HG02798 (cell line): Measurements from ENCODE around the gene HAVCR1.
A peak's percentile ranks its signal among the peaks of the same experiment; 100 is the strongest.
"Not testable (repeated sequence)": the region's sequence is repeated elsewhere in the genome, so short reads cannot be mapped to it uniquely, and the experiment has no call there.

ENCODE experiments used
- ATAC-seq: cut with Tn5 transposase; IDR thresholded peaks from one replicate; pipeline ENCODE4 v1.9.1; 2021; ENCODE audit warnings: mild to moderate bottlenecking; ENCODE audit not compliant: unreplicated experiment, poor library complexity

Gene HAVCR1

DNA sequence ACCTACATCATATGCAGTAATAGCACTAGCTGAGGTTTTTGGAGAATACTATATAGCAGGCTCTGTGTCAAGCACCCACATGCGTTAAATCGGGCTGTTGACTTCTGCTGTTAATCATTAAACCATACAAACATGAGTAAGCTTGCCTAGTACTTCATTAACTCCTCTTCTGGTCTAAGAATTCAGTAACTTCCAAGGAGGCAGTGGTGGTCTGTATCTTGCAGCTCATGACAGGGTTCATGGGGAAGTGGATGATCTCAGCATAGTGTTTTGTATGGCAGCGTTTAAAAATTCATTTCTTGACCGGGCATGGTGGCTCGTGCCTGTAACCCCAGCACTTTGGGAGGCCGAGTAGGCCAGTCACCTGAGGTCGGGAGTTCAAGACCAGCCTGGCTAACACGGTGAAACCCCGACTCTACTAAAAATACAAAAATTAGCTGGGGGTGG is at the start of gene HAVCR1:
Gene HAVCR1, minus strand, starts transcription at position 24 of the 447 bp plus-strand sequence. CDS start 1,173 bp downstream, outside the sequence.
- ATAC-seq: no peak

GRCh38 chr5:157107508-157107907 is 48.6 kb upstream of the HAVCR1 start:
- ATAC-seq: no peak

DNA sequence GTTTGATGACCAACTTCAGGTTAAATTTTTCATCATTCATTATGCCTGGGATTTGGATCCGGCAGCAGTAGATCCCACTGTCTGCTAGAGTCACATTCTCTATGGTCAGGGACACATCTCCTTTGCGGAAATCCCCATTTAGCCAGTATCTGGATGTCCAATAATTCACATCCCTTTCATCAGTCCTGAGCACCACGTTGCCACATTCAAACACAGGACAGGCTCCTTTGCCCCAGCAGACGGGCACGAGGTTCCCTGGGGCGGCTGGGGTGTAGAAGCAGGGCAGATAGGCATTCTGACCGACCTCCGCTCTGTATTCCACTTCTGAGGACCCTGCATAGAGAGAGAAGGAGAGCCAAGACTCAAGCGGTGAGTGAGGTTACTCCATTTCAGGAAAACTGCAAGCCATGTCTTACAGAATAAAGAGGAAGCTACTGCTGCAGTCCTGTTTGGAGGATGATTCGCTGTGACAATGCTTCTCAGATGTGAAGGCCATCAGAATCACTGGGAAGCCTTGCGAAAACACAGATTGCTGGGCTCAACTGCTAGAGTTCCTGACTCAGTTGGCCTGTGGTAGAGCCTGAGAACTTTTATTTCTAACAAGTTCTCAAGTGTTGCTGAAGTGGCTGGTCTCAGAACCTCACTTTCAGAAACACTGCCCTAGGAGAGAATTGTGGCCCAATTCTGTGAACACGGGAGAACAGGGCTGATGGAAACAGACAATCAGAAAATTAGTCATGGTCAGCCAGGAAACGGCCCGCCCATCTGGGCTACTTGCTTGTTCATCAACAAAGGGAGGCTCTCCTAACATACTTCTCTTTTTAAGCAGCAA is 47.9 kb upstream of the HAVCR1 start:
- no peak for ATAC-seq

DNA sequence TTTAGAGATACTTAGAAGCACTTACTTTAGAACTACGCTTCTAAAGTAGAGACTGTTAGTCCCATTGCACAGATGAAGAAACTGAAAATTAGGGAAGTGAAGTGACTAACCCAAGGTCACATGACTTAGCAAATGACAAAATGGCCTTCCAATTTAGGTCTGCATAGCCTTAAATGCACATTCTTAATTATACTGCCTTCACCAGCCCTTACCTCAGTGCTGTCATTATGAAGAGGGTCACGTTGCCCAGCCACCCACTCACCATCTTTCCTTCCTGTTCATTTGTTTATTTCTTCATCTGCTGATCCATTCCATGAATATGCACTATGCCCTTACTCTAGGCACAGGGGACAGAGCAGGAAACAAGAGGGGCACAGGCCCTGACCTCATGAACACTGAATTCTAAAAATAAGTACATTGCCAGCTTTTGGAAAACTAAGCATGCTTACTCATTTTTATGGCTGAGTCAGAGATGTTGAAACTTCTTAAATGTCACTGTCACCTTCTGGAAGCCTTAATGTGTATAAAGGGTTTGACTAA is 41.3 kb upstream of the HAVCR1 start:
- peak; percentile 43 for ATAC-seq

GRCh38 chr5:157088342-157088990 is 29.6 kb upstream of the HAVCR1 start:
- peak; percentile 57 for ATAC-seq

GRCh38 chr5:157086751-157087359 is 27.9 kb upstream of the HAVCR1 start:
- ATAC-seq: no peak

DNA sequence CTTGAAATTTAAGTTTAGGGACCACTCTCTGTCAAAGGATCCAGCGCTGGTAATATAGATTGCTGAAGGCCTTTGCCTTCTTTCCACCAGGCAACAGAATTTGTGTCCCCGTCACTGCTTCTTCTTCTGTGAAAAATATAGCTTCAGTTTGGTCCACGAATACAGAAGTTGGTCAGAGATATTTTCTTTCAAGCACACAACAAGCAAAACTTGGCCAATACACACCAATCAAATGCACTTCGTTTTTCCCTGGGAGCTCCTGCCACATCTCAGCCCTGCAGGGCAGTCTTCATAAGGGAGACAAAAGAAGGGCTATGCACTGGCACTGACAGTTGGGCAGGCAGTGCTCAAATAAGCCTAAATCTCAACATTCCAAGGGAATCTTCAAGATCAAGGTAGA is 27.0 kb upstream of the HAVCR1 start:
- no peak for ATAC-seq

DNA sequence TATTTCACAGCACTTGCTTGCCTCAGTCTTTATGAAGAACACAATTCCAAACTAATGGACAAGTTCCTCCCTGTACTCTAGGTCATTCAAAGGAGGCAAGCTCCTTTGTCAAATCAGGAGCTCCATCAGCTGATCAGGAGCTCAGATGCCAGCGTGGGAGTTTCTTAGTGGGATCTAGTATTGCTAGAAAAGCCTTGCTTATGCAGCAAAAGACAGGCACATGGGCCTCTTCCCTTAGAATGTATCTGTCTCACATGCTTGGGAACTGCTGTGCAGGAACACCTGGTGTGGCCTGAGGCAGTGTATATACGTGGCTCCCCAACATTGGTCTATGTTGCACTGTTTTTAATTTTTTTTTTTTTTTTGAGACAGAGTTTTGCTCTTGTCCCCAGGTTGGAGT is 21.4 kb upstream of the HAVCR1 start:
- ATAC-seq: no peak

- ATAC-seq: no peak
Observed at GRCh38 chr5:157076558-157076957, 17.6 kb upstream of the HAVCR1 start.

- no peak for ATAC-seq
Observed at GRCh38 chr5:157072508-157072907, 13.6 kb upstream of the HAVCR1 start.

GRCh38 chr5:157069949-157070348 is 11.0 kb upstream of the HAVCR1 start:
- no peak for ATAC-seq

- ATAC-seq: no peak
Observed at GRCh38 chr5:157068785-157069184, 9.9 kb upstream of the HAVCR1 start.

GRCh38 chr5:157068339-157068738 is 9.4 kb upstream of the HAVCR1 start:
- no peak for ATAC-seq

GRCh38 chr5:157067005-157067404 is 8.1 kb upstream of the HAVCR1 start:
- no peak for ATAC-seq

- no peak for ATAC-seq
Observed at GRCh38 chr5:157066080-157066479, 7.2 kb upstream of the HAVCR1 start.

DNA sequence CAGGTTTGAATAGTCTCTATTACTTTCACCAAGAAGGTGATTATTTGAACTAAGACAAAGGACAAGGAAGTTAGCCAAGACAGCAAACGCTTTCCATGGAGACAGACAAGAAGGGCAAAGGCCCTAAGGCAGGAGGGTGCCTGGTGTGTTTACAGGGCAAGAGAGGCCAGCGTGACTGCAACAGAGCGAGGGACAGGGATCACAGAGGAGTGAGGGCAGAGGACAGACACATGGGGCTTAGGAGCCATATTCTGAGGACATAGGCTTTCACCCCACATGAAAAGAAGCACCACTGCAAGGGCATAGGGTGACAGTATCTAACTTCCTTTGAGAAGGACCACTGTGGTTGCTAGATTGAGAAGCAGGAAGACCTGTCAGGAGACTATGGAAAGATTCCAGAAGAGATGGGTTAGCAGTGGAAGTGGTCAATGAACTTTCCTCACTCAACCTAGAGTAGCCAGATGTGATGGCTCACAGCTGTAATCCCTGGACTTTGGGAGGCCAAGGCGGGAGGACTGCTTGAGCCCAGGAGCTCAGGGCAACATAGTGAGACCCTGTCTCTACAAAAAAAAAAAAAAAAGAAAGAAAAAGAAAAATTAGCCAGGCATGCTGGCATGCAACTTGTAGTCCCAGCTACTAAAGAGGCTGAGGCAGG is 5.0 kb upstream of the HAVCR1 start:
- ATAC-seq: no peak

DNA sequence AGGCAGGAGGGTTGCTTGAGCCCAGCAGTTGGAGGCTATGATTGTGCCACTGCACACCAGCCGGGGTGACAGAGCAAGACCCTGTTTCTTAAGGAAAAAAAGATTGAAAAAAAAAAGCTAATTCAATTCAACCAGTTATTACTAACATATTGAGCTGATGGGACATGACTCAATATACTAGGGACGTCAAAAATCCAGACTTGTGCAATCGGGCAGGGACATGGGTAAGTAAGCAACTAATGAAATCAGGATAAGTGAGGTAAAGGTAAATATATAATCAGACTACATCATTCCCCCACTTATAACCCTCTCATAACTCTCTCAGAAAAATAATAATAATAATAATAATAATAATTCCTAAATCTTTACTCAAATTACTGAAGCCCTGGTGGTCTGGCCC is 975 bp upstream of the HAVCR1 start:
- no peak for ATAC-seq

DNA sequence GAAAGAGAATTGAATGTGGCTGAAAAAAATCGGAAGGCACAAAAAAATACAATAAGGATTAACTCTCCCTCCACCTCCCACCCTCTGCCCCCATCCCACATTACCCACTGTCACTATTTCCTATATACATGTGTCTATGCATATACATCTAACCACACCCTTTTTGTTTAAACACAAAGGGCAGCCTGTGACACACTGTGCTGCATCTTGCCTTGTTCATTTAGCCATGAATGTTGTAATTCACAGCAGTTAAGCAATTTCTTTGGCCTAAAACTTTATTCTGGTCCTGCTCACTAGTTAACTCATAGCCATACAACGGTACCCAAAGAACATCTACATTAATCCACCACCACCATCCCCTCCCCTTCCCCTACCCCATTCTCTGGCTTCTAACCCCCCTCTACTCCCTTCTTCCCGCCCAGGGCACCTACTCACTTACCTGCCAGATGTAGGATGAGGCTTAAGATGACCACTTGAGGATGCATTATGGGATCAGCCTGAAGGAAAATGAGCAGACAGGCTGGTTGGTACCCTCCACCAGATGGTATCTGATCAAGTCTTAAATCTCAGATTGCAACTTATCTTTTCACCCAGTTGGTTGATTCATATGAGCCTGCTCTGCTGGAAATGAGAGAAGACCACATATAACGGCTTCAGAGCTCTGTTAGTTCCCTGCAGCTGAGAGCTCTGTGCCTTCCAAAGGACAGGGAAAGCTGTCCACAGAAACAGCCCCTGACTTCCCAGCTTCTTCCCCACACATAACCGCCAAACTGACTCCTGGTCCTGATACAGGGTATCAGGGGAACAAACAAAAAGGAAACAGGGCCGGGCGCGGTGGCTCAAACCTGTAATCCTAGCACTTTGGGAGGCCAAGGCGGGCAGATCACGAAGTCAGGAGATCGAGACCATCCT is 1.2 kb downstream of the HAVCR1 start:
- ATAC-seq: no peak

- not testable (repeated sequence) for ATAC-seq
Observed at GRCh38 chr5:157056848-157057247, 2.1 kb downstream of the HAVCR1 start.
